ENCODE results near the gene MRPS30.

GRCh38 chr5:44847206-44847852, 38.6 kb downstream of the MRPS30 start:
- TF ChIP-seq CTCF (IDR thresholded peaks at IDR 0.05; ENCODE audit: low read depth, low read length) (no peak), EZH2phosphoT487 (IDR thresholded peaks at IDR 0.05; ENCODE audit: low read depth) (no peak)
